PC-9 (cell line): ENCODE measurements around the gene KLRC1. TPM values are rescaled to one million over a fixed set of nuclear protein-coding genes. Genes with fewer than 3 reads are reported as not detected.
"Not testable (repeated sequence)": the region's sequence is repeated elsewhere in the genome, so short reads cannot be mapped to it uniquely, and the experiment has no call there.

Experiments
- BruUV-seq: library from RNA; stranded (reverse); fragments of 400-500 nt; replicated peaks from 2 replicates; lab custom pipeline; 2021; lab: Mats Ljungman, UMichigan
- CTCF ChIA-PET: fragments of 300-600 bp; sonication (Branson Sonifier 250); formaldehyde crosslinking; loops from one replicate; lab custom pipeline; 2022; ENCODE audit warnings: antibody characterized with exemption; lab: Charles Lee
- POLR2A ChIA-PET: fragments of 300-600 bp; sonication (Branson Sonifier 250); formaldehyde crosslinking; loops from one replicate; lab custom pipeline; 2022; ENCODE audit warnings: antibody characterized with exemption; ENCODE audit not compliant: unreplicated experiment; lab: Charles Lee
- DNase-seq, 2 experiments: peaks; one replicate each; pipeline versions ENCODE4 v3.0.0 to v3.0.0-alpha.2; 2015 to 2022; ENCODE audit warnings: mixed read lengths in 1 of 2
- H2AFZ ChIP-seq: fragments of 200-600 bp; sonication (generic); 2 replicates; pipeline ENCODE4 v1.8.1; 2017; ENCODE audit warnings: antibody characterized with exemption
- H3F3A ChIP-seq: fragments of 200-600 bp; sonication (generic); 2 replicates; pipeline ENCODE4 v1.8.1; 2017; ENCODE audit warnings: antibody characterized with exemption, mild to moderate bottlenecking, low read depth; ENCODE audit not compliant: insufficient read depth
- H3K27ac ChIP-seq: fragments of 200-600 bp; sonication (generic); 2 replicates; pipeline ENCODE4 v1.6.1; 2016; ENCODE audit warnings: mixed run types
- H3K27me3 ChIP-seq: fragments of 200-600 bp; sonication (generic); 2 replicates; pipeline ENCODE4 v1.6.1; 2016; ENCODE audit warnings: low read depth, mixed run types; ENCODE audit not compliant: insufficient read depth
- H3K36me3 ChIP-seq: fragments of 200-600 bp; sonication (generic); 2 replicates; pipeline ENCODE4 v1.6.1; 2016; ENCODE audit warnings: low read depth, mixed run types
- H3K4me1 ChIP-seq: fragments of 200-600 bp; sonication (generic); replicated peaks from 2 replicates; pipeline ENCODE4 v1.6.1; 2016; ENCODE audit warnings: mixed run types; ENCODE audit not compliant: insufficient read depth
- H3K4me2 ChIP-seq: fragments of 200-600 bp; sonication (generic); 2 replicates; pipeline ENCODE4 v1.6.1; 2017; ENCODE audit warnings: mixed run types
- H3K4me3 ChIP-seq: fragments of 200-600 bp; sonication (generic); 2 replicates; pipeline ENCODE4 v1.6.1; 2016; ENCODE audit warnings: mixed run types
- H3K79me2 ChIP-seq: fragments of 200-600 bp; sonication (generic); 2 replicates; pipeline ENCODE4 v1.6.1; 2017; ENCODE audit warnings: low read depth, mixed run types
- H3K9me2 ChIP-seq: fragments of 200-600 bp; sonication (generic); 2 replicates; pipeline ENCODE4 v1.8.1; 2017; ENCODE audit warnings: mild to moderate bottlenecking; ENCODE audit not compliant: insufficient read depth
- H3K9me3 ChIP-seq: fragments of 200-600 bp; sonication (generic); 2 replicates; pipeline ENCODE4 v1.8.1; 2016; ENCODE audit warnings: low read depth; ENCODE audit not compliant: insufficient read depth
- H4K20me1 ChIP-seq: fragments of 200-600 bp; sonication (generic); 2 replicates; pipeline ENCODE4 v1.8.1; 2017; ENCODE audit not compliant: insufficient read depth
- CTCF ChIP-seq: fragments of 200-600 bp; sonication (generic); conservative IDR thresholded peaks from 2 replicates; pipeline ENCODE4 v1.6.1; 2017; ENCODE audit warnings: mixed run types, antibody characterized with exemption, mild to moderate bottlenecking, moderate library complexity
- EZH2 ChIP-seq: fragments of 200-600 bp; sonication (generic); IDR thresholded peaks from 2 replicates; pipeline ENCODE4 v1.8.0; 2017; ENCODE audit warnings: antibody characterized with exemption, low read depth
- intact Hi-C: fragments of 100-400 bp; cut with micrococcal nuclease; formaldehyde crosslinking; loops from one replicate; pipeline ENCODE4 v1.10.0; 2022; ENCODE audit not compliant: unreplicated experiment
- total RNA-seq: library from RNA; stranded (reverse); gene quantifications from 2 replicates; pipeline ENCODE4 v1.2.3, GENCODE V29; 2021

KLRC1 gene
- total RNA-seq, 1 experiment from 2014 or later: not detected

GRCh38 chr12:10448236-10448635, 4.9 kb downstream of the KLRC1 start:
- CTCF ChIA-PET: no interaction called here
- H3K4me2 ChIP-seq: no peak overlapping the region
- no TSS peak for BruUV-seq

GRCh38 chr12:10446052-10446451, 7.1 kb downstream of the KLRC1 start:
- H3K9me2 ChIP-seq, H3K27ac ChIP-seq, H4K20me1 ChIP-seq, BruUV-seq, H3K79me2 ChIP-seq, CTCF ChIA-PET, H3K9me3 ChIP-seq, POLR2A ChIA-PET, H3K4me2 ChIP-seq, H3F3A ChIP-seq, H3K4me1 ChIP-seq, H3K36me3 ChIP-seq, H3K4me3 ChIP-seq, intact Hi-C loops, H2AFZ ChIP-seq, H3K27me3 ChIP-seq, DNase-seq: not testable (repeated sequence)

More at GRCh38 chr12:10448236-10448635, 4.9 kb downstream of the KLRC1 start:
- Histone ChIP-seq H3K36me3 (no peaks in the 10 kb centered on the region), H3K79me2 (no peaks in the 10 kb centered on the region), H2AFZ (no peak overlapping the region), H4K20me1 (no peaks in the 10 kb centered on the region), H3K9me3 (no peaks in the 10 kb centered on the region), H3K4me1 (0 out of 2 replicates have a peak, but pooled peaks cover 4% of the 10 kb centered on the region), H3K27ac (no peak overlapping the region), H3K27me3 (no peaks in the 10 kb centered on the region), H3K4me3 (no peak overlapping the region), H3F3A (no peaks in the 10 kb centered on the region), H3K9me2 (peaks cover 4% of the 10 kb centered on the region; the same call in 1 of the 2 replicates)
- POLR2A ChIA-PET: no interaction called here
- TF ChIP-seq EZH2: no peak
- TF ChIP-seq CTCF: no peak
- no peak for DNase-seq
- intact Hi-C loops: no loop called here

- POLR2A ChIA-PET, intact Hi-C loops, CTCF ChIA-PET: not testable (repeated sequence)
Measured at GRCh38 chr12:10441144-10441543, 12.0 kb downstream of the KLRC1 start.

GRCh38 chr12:10439608-10440274, 13.4 kb downstream of the KLRC1 start:
- H2AFZ ChIP-seq, H3K27me3 ChIP-seq, H3K4me1 ChIP-seq, H3K9me2 ChIP-seq, H4K20me1 ChIP-seq, H3F3A ChIP-seq, H3K79me2 ChIP-seq, H3K4me2 ChIP-seq, H3K36me3 ChIP-seq, CTCF ChIA-PET, H3K27ac ChIP-seq, intact Hi-C loops, H3K4me3 ChIP-seq, H3K9me3 ChIP-seq, POLR2A ChIA-PET, BruUV-seq: not testable (repeated sequence)
- DNase-seq: peak in 1 of 2 experiments; percentile 77

More at GRCh38 chr12:10441144-10441543, 12.0 kb downstream of the KLRC1 start:
- not testable (repeated sequence) for BruUV-seq, H3F3A ChIP-seq, H3K4me3 ChIP-seq, DNase-seq, H3K9me2 ChIP-seq, H3K9me3 ChIP-seq, H3K4me1 ChIP-seq, H3K27me3 ChIP-seq, H4K20me1 ChIP-seq, H3K36me3 ChIP-seq, H3K27ac ChIP-seq, H3K79me2 ChIP-seq, H3K4me2 ChIP-seq, H2AFZ ChIP-seq

GRCh38 chr12:10437601-10438000, 15.6 kb downstream of the KLRC1 start:
- H3K79me2 ChIP-seq, H3K9me3 ChIP-seq, POLR2A ChIA-PET, CTCF ChIA-PET, H3K27ac ChIP-seq, H4K20me1 ChIP-seq, H3K9me2 ChIP-seq, H3F3A ChIP-seq, intact Hi-C loops, H3K27me3 ChIP-seq, H2AFZ ChIP-seq, H3K36me3 ChIP-seq, H3K4me1 ChIP-seq, H3K4me2 ChIP-seq, BruUV-seq, DNase-seq, H3K4me3 ChIP-seq: not testable (repeated sequence)

GRCh38 chr12:10435816-10436215, 17.4 kb downstream of the KLRC1 start, which contains the start of gene KLRC2:
Gene KLRC2 (minus strand): TSS chr12:10436010. CDS start chr12:10435986, 24 bp downstream.
- H4K20me1 ChIP-seq, H3K9me2 ChIP-seq, H3K27ac ChIP-seq, intact Hi-C loops, CTCF ChIA-PET, H3K9me3 ChIP-seq, H2AFZ ChIP-seq, DNase-seq, H3K36me3 ChIP-seq, H3K27me3 ChIP-seq, H3K4me1 ChIP-seq, H3K4me2 ChIP-seq, H3F3A ChIP-seq, BruUV-seq, H3K79me2 ChIP-seq, H3K4me3 ChIP-seq: not testable (repeated sequence)
- POLR2A ChIA-PET: interaction anchor here (0.5 kb wide), 1 partner anchor 15 kb away, joined by 6 read pairs; the partner anchor contains the start of gene KLRC3
